Spleen (tissue), 7 donors: ENCODE results near the gene EPHB2.

Experiments used
- CTCF ChIP-seq, 11 experiments: fragments of 200-600 bp in 7 of 11; fragments of 450-650 bp in 4 of 11; sonication (generic) in 4 of 11; IDR thresholded peaks in 8 of 11; conservative IDR thresholded peaks in 3 of 11; 1 replicate in 7 of 11; 2 replicates in 4 of 11; pipeline versions ENCODE4 v1.4.0 to v1.8.0; 2016 to 2021; ENCODE audit warnings: antibody characterized with exemption in 11 of 11, inconsistent platforms in 4 of 11, mild to moderate bottlenecking in 1 of 11
- POLR2A ChIP-seq, 3 donors: fragments of 450-650 bp; IDR thresholded peaks; one replicate each; pipeline ENCODE4 v1.5.1; 2017; ENCODE audit warnings: antibody characterized with exemption in 3 of 3, mild to moderate bottlenecking in 1 of 3
- POLR2AphosphoS5 ChIP-seq, 3 donors: sonication (generic); formaldehyde crosslinking; IDR thresholded peaks; one replicate each; pipeline ENCODE4 v1.5.1; 2017; ENCODE audit warnings: antibody characterized with exemption in 3 of 3
- donor health status: DM: no; HTN: no; CAD: no; lungs with moderate emphysema.
- donor health status: DM: no; HTN: no; CAD: no.
- donor health status: DM: no; HTN: no; CAD: no.

GRCh38 chr1:22711591-22712501, 1.2 kb downstream of the EPHB2 start:
- TF ChIP-seq CTCF (IDR thresholded peaks at IDR 0.05 in 8 of 11, conservative IDR thresholded peaks at IDR 0.05 in 3 of 11) (no peak), POLR2AphosphoS5 (IDR thresholded peaks at IDR 0.05) (no peak), POLR2A (IDR thresholded peaks at IDR 0.05) (no peak)
